HFF-Myc (cell line): ENCODE results near the gene NAA40.
A peak's percentile ranks its signal among the peaks of the same experiment; 100 is the strongest.
"Not testable (repeated sequence)": the region's sequence is repeated elsewhere in the genome, so short reads cannot be mapped to it uniquely, and the experiment has no call there.

Experiments used
- DNase-seq: peaks from one replicate; pipeline ENCODE4 v3.0.0-alpha.2; 2011; ENCODE audit warnings: low read depth; ENCODE audit errors: extremely low read depth
- H3K4me3 ChIP-seq: replicated peaks from 2 replicates; pipeline ENCODE4 v1.5.1; 2011; ENCODE audit warnings: low read depth, mild to moderate bottlenecking, control low read depth, low read length
- CTCF ChIP-seq: IDR thresholded peaks from 2 replicates; pipeline ENCODE4 v1.5.1; 2012; ENCODE audit warnings: mild to moderate bottlenecking, low read depth, low read length, control low read depth; ENCODE audit errors: missing control alignments

The NAA40 gene

GRCh38 chr11:63945477-63946163 is 6.8 kb downstream of the NAA40 start:
- DNase-seq, result peak; percentile 36
- peak; percentile 64 for TF ChIP-seq CTCF
- no peak overlapping the region for H3K4me3 ChIP-seq

- no peak for DNase-seq
- TF ChIP-seq CTCF, result no peak
- H3K4me3 ChIP-seq, result no peak overlapping the region
These were observed 13.2 kb downstream of the NAA40 start for GRCh38 chr11:63951779-63952536.

GRCh38 chr11:63952570-63952969 is 13.8 kb downstream of the NAA40 start:
- no peak for DNase-seq
- no peak for TF ChIP-seq CTCF
- H3K4me3 ChIP-seq, result no peak overlapping the region

GRCh38 chr11:63958008-63958407 is 19.2 kb downstream of the NAA40 start:
- DNase-seq, result no peak
- TF ChIP-seq CTCF, result no peak
- no peak overlapping the region for H3K4me3 ChIP-seq

GRCh38 chr11:63961608-63962412 is 23.0 kb downstream of the NAA40 start:
- DNase-seq, result no peak
- no peak overlapping the region for H3K4me3 ChIP-seq
- no peak for TF ChIP-seq CTCF

- H3K4me3 ChIP-seq, DNase-seq: not testable (repeated sequence)
These were observed 25.1 kb downstream of the NAA40 start for GRCh38 chr11:63963895-63964294.

GRCh38 chr11:63966444-63966843 is 27.6 kb downstream of the NAA40 start:
- no peak for TF ChIP-seq CTCF
- no peak overlapping the region for H3K4me3 ChIP-seq
- DNase-seq, result no peak
